GM11168 (cell line): ENCODE results near the gene TRIM65.

ENCODE experiments used
- in situ Hi-C: fragments of 300-500 bp; cut with MboI; formaldehyde crosslinking; loops from one replicate; pipeline ENCODE4 v1.12.0; 2022; ENCODE audit warnings: low sequenced_read_pairs; ENCODE audit not compliant: unreplicated experiment

Gene TRIM65

GRCh38 chr17:75917917-75918445 lies 21.2 kb upstream of the TRIM65 start:
- in situ Hi-C loops, result loop anchor here (10.0 to 25.0 kb wide), 2 partner anchors 87 to 394 kb away; partner anchors contain the start of genes CDK3 and QRICH2

- in situ Hi-C loops, result loop anchor here (10.0 to 25.0 kb wide), 2 partner anchors 87 to 395 kb away; partner anchors contain the start of genes CDK3 and QRICH2
Measured at GRCh38 chr17:75917141-75917916, 20.6 kb upstream of the TRIM65 start.

DNA sequence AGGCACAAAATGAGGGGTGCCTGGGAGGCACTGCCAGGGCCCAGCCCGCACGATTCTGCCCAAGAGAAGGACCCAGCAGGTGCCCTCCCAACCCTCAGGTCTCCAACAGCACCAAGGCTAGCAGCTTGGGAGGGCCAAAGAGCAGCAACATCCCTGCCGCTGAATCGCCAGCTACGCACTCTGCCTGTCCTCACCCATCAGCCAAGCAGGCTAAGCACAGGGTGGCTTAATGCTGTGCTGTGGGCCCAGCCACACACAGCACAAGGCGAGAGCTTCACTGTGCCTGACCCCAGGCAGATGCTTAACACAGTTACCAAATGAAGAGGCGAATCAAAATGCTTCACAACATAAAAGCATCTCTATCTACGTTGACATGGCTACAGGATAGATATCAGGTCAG lies 18.5 kb upstream of the TRIM65 start:
- in situ Hi-C loops, result loop anchor here (10.0 to 25.0 kb wide), 2 partner anchors 90 to 397 kb away; partner anchors contain the start of genes CDK3 and QRICH2

GRCh38 chr17:75914643-75915267 lies 18.0 kb upstream of the TRIM65 start:
- in situ Hi-C loops, result loop anchor here (10.0 to 25.0 kb wide), 2 partner anchors 90 to 398 kb away; partner anchors contain the start of genes CDK3 and QRICH2

GRCh38 chr17:75913537-75914210 lies 16.9 kb upstream of the TRIM65 start:
- in situ Hi-C loops, result loop anchor here (10.0 to 25.0 kb wide), 2 partner anchors 91 to 399 kb away; partner anchors contain the start of genes CDK3 and QRICH2

DNA sequence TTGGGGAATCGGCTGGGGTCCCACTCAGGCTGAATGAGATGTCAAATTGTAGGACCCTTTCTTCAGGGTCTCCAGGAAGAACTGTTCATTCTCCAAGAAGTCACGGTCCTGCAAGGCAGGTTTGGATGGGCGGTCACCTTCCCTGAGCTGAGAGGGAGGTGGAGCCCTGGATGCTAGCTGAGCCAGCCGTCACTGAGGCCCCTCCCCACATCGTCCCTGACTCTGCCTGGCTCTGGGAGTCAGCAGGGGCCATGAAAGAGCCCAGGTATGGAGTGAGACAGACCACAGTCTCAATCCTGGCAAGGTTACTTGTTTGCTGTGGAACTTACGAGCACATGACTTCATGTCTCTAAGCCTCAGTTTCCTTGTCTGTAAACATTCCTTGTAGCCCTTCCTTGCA lies 13.9 kb upstream of the TRIM65 start:
- in situ Hi-C loops, result loop anchor here (10.0 to 25.0 kb wide), 2 partner anchors 94 to 402 kb away; partner anchors contain the start of genes CDK3 and QRICH2

- in situ Hi-C loops, result loop anchor here (10.0 to 25.0 kb wide), 2 partner anchors 95 to 402 kb away; partner anchors contain the start of genes CDK3 and QRICH2
Measured at GRCh38 chr17:75909812-75910274, 13.1 kb upstream of the TRIM65 start.

GRCh38 chr17:75909051-75909811 lies 12.5 kb upstream of the TRIM65 start:
- in situ Hi-C loops, result loop anchor here (25.0 kb wide), 1 partner anchor 403 kb away; the partner anchor contains the start of gene QRICH2

DNA sequence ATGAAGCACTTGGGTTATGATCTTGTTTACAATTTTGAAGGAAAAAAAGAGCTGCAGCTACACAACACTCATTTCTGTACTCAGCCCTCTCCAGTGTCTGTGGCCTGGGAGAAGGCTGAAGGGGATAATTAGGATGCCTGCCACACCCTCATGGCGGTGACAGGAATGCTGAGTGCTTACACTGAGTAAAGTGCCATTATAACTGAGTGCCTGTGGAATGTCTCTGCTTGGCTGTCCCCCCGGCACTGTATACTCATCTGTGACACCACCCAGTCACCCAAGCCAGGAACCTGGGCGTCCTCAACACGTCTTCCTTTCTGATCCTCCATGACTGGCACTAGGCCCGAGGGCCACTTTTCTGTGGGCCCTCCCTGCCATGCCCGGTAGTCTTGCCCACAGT lies 11.4 kb upstream of the TRIM65 start:
- in situ Hi-C loops, result loop anchor here (25.0 kb wide), 1 partner anchor 404 kb away; the partner anchor contains the start of gene QRICH2

DNA sequence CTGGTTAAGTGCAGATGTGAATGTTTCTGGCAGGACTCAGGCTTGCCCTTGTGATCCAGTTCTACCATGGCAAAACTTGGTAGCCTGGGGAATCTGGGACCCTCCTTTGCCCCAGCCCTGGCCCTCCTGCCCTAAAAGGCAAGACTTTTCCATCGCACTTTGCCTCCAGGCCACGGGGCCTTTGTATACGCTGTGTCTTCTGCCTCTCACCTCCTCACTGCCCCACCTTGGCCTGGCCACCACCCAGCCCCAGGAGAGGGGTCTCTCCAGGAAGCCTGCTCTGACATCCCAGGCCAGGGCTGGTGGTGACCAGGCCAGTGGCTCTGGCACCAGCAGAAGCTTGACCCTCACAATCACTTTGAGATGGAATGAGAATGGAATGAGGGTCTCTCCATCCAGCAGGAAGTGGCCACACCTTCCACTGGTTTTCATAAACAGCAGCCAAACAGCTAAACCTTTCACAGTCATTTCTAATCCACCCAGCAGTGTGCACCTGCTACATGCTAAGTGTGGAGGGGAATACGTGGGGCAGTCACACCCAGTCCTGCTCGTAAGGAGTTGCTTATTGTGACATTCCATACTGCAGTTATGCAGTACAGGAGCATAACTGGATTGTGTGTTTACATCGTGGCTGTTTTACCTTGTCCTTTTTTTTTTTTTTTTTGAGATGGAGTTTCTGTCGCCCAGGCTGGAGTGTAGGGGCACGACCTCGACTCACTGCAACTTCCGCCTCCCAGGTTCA lies 9.6 kb upstream of the TRIM65 start:
- in situ Hi-C loops, result loop anchor here (25.0 kb wide), 1 partner anchor 406 kb away; the partner anchor contains the start of gene QRICH2

- in situ Hi-C loops, result loop anchor here (25.0 kb wide), 1 partner anchor 407 kb away; the partner anchor contains the start of gene QRICH2
Measured at GRCh38 chr17:75904749-75905521, 8.2 kb upstream of the TRIM65 start, which contains the start of gene MRPL38. MRPL38 (minus strand) TSS chr17:75904884; CDS start chr17:75904875, 9 bp downstream.

GRCh38 chr17:75902406-75902805 lies 5.7 kb upstream of the TRIM65 start:
- in situ Hi-C loops, result loop anchor here (25.0 kb wide), 1 partner anchor 410 kb away; the partner anchor contains the start of gene QRICH2

GRCh38 chr17:75901727-75902126 lies 5.0 kb upstream of the TRIM65 start:
- in situ Hi-C loops, result loop anchor here (25.0 kb wide), 1 partner anchor 411 kb away; the partner anchor contains the start of gene QRICH2

DNA sequence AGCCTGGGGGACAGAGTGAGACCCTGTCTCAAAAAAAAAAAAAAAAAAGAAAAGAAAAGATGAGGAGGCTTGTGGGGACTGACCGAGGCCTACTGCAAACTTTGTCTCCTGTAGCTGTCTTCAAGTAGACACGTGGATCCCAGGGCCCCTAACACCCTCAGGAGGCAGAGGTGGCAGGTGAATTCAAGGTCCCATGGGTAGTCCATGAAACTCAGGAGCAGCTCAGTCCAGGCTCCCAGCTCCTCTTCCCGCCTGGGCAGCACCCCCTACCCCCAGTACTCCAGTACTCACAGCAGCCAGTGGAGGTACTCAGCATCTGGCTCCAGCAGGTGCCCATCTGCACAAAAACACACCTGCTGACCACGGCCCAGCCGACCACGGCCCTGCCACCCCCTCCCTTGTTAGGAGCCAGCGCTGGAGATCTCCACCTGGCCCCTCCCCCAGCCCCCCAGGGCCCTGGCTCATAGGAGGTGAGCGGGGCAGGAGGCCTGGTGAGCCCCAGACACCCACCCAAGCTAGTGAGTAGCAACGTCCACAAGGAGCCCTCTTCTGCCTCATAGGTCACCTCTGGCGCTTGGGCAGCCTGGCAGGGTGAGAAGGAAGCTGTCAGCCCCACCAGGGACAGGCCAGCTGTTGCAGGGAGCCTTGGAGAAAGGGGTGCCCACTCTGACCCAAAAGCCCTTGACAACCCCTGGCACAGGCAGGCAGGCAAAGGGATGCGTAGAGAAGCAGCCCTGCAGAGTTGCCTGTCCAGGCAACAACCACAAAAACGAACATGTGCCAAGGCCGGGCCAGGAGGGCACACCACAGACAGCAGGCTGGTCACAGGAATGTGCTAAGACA lies 4.2 kb upstream of the TRIM65 start:
- in situ Hi-C loops, result loop anchor here (25.0 kb wide), 1 partner anchor 411 kb away; the partner anchor contains the start of gene QRICH2

DNA sequence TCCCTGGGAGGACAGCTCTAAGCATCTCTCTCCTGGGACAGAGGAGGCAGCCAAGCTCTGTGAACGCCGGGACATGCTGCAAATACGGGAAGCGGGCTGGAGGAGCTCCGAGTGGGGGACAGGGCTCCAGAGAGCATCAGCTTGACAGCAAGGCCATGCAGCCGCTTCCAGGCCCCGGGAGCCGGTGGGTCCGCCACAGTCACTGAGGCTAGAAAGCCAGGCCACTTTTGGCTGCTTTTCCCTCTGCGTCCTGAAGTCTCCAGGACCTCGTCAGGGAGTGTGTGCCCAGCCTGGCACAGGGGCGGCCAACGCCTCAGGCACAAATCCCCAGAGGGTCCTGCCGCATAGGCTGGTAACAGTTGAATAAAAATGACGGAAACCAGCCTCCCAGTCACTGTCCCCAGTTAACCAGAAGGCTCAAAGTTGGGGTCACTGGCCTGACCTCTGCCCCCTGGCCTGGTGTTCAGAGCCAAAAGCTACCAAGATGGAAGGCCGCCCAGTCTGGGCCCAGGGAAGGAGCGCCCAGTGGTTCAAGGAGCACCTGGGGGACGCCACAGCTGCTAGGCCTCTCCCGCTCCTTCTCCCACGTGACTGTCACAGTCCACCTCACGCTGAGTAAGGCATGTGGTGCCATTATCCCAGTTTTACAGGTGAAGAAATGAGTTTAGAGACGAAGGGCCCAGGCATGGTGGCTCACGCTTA lies 3.2 kb upstream of the TRIM65 start:
- in situ Hi-C loops, result loop anchor here (25.0 kb wide), 1 partner anchor 412 kb away; the partner anchor contains the start of gene QRICH2

GRCh38 chr17:75899353-75899752 lies 2.6 kb upstream of the TRIM65 start:
- in situ Hi-C loops, result no loop called here
